Measurements from ENCODE around the gene TEKT3.

Gene TEKT3

DNA sequence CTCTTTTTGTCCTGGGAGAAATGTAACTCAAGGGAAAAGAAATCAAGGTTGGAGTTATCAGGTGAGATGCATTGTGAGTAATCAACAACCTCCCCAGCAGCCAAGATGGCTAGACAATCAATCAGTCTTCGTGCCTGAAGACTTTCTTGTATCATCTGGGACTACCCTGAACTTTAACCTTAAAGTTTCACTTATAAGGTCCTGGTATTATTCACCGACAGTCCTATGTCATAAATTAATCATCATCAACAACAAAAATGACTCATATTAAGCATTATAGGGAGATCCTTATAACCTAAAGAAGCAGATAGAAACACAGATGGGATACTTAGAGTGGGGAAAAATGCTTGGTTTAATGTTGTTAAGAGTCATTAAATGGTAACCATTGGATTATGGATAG, 7.7 kb upstream of the TEKT3 start:
- DNase-seq (ENCODE audit: low spot score), result no peak

DNA sequence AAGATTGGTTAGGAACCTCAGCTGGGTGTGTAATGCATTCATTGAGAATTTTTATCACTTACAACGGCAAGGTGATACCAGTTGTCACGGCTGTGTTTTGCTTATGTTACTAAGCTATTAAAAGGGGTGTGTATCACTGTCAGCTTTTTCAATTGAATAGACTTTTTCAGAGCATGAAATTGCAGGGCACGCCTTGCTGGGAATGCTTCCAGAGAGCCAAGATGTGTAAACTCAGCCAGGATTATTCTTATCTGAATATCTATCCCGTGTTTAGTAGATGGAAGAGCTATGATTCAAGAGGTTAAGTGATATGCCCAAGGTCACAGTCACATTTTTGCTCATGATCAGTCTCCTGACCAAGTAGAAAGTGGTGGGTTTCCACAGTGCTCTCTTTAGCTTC, 6.6 kb upstream of the TEKT3 start:
- DNase-seq (ENCODE audit: low spot score), result no peak

DNA sequence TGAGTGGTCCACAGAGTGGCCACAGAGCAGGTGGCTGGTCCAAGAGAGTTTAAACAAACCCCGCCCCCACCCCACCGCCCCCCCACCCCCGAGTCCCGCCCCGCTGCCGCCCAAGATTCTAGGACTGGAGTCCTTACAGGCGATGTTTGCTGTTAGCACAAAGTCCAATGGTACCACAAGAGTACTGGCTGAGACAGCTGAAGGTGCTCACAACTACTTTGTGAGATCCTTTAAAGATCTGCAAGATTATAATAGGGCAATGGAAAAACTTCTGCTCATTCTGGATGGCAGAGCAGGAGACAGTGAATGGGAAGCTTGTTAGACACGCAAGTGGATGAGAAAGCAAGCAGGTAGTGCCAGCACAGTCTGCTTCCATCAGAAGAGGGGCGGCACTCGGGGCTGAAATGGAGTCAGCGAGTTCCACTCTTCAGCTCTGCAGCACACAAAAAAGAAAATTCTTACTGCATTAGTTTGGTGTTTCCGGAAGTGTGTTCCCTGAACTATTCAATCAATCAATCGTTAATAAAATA, 4.7 kb upstream of the TEKT3 start:
- DNase-seq (ENCODE audit: low spot score), result no peak

DNA sequence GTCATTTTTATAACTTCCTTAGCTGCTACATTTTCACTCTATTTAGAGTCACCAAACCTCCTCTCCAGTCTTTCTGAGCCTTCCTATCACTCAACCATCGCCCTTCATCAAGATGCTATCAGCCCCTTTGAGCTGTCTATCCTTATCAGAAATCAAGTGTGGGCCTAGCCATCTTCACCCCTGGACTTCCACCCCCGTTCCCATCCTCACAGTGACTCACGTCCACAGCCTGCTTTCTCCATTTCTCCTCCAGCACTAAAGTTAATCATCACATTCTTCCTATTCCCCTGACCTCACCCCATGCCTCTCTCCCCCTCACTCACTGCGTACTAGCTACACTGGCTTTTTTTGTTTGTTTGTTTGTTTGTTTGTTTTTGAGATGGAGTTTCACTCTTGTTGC, 2.4 kb upstream of the TEKT3 start:
- no peak for DNase-seq (ENCODE audit: low spot score)

DNA sequence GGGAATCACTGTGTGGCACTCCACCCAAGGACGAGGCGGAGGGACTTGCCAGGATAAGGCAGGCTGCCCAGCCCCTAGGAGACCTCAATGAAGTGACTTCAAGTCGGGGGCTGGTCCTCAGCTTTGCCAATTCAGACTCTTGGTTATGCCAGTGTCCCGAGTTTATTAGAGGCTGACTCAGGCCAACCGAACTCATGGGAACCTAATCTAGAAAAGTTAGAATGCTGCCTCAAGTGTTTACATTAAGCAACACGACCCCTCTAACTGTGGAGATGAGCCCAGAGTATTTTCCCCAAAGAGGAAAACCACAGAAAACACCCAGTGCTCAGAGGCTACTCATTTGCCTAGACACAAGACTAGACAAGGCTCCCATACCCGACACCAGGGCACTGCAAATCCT, 1.1 kb upstream of the TEKT3 start:
- DNase-seq (ENCODE audit: low spot score), result no peak

DNA sequence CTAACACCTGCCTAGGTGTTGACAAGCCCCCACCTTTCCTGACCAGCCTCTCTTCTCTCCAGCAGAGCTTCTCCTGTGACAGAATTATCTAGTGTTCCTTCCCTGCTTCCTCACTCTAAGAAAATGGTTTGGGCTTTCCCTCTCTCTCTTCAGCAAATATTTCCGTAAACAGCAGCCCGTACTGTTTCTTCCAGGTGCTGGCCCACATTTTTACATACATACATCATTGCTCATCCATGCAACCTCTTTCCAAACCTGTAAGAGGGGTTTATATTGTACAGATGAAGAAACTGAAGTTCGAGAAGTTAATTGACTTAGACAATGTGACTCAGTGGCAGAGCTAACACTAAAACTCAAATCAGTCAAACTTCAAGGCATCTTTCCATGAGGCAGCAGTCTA, 569 bp upstream of the TEKT3 start:
- DNase-seq (ENCODE audit: low spot score), result no peak

DNA sequence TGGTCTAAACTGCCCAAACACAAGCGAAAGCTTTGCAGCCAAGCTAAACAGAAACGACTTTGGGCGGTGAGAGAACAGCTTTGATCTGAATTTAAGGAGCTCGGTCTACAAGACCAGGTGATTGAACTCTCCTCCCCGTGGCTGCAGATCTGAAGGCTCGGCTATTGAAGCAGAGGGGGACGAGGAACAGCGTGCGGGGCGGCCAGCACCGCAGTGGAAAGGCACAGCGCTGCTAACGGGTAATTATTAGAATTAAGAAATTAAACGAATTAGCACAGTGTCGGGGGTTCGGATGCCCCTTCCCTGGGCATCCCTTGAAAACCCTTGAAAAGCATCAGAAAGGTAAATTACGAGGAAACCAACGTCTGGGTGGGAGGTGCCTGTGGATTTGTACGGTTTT, 431 bp downstream of the TEKT3 start:
- no peak for DNase-seq (ENCODE audit: low spot score)

DNA sequence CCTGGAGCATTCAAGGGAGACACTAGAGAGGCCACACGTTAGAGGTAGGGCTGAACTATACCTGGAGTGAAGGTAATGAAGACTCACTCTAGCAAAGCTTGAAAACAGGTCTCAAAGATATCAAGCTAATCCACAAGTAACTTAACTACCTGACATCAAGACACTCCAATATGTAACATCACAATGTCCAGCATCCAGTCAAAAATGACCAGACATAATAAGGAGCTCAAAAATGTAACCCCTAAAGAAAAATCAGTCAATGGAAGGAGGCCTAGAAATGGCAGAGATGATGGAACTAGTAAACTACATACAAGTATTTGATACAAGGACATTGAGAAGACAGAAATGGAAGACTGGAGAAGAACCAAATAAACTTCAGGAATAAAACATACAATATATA, 6.0 kb downstream of the TEKT3 start:
- DNase-seq (ENCODE audit: low spot score), result no peak

DNA sequence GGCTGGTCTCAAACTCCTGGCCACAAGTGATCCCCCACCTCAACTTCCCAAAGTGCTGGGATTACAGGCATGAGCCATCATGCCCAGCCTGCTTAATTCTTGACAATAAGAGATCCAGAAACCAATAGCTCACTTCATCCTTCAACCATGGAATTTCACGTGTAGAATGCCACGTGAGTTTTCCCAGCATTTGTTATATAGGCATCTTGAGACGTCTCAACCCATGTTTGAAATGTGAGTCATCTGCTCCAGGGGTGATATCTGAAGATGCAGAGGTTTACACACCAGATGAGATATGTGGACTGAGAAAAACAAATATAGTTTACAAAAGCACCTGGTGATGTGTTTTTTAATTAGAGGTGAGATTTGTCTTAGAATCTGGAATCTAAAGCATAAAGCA, 7.1 kb downstream of the TEKT3 start:
- no peak for DNase-seq (ENCODE audit: low spot score)

DNA sequence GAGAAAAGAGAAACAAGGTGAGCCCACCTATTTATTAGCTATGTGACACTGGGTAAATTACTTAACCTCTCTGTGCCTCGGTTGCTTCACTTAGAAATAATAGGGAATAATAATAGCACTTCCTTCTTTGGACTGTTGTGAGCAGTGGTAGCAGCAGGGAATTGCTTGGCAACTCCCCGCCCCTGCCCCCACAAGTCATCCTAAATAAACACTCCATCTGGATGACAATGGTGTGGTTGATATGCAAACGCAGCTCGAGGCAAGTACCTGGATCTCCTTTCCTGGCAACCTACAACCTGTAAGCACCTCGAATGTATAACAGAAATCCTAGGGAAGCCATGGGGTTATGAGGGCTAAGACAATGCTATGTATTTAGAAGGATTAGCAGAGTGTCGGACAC, 9.1 kb downstream of the TEKT3 start:
- DNase-seq (ENCODE audit: low spot score), result no peak

DNA sequence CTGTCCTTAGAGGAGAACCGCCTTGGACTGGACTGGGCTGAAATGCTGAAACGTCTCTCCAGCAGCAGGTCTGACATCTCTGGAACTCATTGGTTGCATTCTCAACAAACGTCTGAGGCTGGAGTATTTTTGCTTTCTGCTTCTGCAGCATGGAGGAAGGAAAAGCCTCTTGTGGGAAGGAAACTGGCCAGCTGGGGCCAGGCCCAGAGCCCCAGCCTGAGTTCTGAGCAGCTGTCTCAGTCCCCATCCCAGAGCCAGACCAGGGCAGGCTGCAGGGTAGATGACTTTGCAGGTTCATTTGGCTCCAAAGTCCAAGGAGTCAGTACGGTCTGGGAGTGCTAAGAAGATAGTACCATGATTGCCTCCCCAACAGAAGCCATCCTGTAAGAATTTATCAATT, 18.3 kb downstream of the TEKT3 start:
- DNase-seq (ENCODE audit: low spot score), result no peak

DNA sequence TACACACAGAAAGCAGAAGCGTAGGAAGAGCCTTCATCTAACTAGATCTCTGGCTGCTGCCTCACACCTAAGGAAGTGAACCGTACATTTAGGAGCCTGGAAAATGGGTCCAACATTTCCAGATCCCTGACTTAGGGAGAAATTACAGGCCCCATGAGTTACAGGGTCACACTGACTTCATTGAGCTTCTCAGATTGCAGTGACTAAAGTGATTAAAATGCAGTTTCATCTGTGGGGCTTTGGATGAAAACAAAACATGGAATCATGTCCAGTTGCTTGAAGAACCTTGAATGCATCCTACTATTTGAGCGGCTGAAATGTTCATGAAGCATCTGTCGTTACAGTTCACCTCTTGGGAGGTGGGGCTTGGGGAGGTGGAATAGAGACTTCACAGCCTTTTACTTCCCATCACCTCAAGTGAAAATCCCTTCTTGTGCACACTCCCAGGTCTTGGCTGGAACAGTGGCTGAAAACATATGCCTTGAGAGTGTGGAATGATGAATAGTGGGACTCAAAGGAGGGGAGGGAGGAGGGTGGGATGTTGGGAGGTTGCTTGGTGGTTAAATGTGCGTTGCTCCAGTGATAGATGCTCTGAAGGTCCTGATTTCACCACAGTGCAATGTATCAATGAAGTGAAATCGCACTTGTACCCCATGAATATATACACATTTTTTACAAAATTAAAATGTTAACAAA, 19.7 kb downstream of the TEKT3 start:
- DNase-seq (ENCODE audit: low spot score), result no peak

DNA sequence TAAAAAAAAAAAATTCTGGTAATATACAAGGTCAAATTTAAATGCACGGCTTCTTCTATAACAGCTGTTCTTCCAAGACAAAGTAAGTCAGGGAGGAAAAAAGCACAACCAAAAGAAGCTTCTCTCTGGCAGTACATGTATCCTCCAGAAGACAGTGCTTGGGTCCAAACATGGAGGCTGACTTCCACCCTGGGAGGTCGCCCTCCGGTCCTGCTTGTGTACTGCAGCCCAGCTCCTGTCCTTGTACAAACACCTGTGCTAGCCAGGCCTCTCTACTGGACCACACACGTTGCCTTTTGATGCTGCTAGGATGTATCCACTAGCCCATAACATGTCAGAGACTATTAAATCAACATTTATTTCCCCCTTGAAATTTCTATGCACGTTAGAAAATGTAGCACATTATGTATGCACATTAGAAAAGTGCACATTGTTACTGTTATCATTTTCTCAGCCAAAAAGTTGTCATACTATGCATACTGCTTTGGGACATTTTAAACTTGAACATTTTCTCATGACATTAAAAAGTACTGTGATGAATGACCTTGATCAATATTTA, 21.9 kb downstream of the TEKT3 start:
- no peak for DNase-seq (ENCODE audit: low spot score)

DNA sequence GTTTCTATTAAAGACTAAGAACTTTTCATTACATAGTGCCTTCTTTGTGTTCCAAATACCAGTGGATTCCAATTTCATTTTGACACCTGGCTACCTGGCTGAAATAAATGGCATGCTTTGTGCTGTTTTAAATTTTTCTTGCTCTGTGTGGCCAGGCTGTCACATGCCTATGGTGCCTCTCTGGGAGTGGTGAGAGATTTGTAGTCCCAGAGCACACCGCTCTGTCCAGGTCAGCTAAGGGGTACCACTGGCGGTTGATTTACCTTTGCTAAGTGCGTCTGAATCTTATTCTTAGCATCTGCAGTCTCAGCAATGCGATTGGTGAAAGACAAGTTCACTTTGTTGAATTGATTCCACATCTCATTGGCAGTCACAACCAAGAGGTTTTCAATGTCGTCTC, 29.4 kb downstream of the TEKT3 start:
- DNase-seq (ENCODE audit: low spot score), result no peak

DNA sequence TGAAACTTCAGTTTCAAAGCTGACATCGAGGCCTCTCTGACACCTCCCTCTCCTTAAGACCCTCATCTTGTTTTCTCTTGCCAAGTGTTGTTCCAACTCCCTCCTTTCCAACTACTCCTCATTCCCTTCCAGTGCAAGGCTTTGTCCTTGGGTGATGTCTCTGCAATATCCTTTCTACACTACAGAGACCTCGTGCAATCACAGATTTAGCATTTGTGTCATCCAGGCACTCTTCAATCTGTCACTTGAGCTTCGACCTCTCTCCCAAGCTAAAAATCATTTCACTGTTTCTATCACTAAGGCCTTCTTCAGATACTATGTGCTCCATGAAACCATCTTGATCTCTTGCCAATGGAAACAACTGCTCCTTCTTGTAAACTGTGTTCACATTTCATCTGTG, 31.6 kb downstream of the TEKT3 start:
- no peak for DNase-seq (ENCODE audit: low spot score)

DNA sequence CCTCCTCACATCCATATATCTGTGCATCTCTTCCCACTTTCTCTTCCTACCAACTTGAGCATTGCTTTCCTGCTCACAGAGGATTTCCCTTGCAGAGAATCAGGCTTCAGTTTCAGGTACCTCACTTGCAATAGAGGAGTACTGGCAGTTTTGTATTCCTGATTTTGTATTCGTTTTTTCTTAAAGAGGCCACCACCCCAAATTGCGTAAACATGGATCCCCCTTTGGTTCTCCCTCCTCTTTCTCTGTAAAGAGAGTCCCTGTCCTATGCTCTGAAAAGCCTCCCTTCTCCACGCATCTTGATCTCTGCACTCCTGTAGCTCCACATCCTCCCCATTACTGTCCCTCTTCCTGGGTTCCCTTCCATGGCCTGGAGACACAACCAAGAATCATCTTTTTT, 32.2 kb downstream of the TEKT3 start:
- no peak for DNase-seq (ENCODE audit: low spot score)

DNA sequence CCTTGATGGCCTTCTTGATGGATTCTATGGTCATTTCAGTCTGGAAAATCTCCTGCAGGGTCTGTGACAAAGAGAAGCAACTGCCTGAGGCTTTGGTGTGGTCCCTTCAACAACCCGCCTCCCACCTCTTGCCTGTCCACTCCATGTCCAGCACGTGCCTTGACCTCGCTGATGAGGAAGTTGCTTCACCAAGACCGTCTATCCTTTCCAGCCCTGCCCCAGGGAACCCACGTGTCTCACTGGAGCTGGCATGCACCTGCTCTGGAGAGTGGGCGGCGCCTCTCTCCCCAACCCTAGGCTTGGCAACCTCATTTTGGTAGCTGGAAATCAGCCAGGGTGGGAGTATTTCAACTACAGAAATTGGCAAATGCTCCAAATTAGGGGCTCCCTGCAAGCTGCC, 32.6 kb downstream of the TEKT3 start:
- DNase-seq (ENCODE audit: low spot score), result no peak

DNA sequence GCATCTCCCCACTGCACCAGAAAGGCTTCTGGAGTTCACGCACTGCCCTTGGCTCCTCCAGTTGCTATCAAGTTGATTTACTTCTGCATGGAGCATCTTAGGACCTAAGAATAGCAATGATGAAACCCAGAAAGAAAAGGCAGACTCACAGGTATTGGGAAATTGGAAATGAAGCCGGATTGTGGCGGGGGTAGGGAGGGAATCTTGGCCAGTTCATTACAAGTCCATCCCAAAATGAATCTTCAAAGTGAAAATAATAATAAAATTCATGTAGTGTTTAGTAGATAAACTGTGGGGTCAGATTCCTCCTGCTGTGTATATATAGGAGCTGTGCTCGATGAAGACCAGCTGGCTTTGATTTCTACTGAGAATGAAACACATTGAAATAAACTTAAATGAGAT, 33.7 kb downstream of the TEKT3 start:
- no peak for DNase-seq (ENCODE audit: low spot score)

DNA sequence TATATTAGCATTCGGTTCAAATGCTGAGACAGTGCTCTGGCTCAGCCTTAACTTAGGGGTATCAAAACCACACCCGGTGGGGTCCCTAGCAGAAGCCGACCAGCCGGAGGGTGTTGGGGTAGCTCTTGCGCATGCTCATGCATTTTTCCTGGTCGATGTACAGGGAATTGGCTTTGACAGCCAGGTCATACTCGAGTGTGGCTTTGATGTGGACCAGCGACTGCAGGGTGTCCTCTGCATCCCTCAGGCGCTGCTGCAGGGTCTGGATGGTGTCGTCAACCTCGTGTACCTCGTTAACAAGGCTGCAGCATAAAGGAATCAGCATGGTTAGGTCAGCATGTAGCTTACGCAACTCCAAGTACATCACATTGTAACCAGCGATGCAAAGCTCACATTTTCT, 37.5 kb downstream of the TEKT3 start:
- DNase-seq (ENCODE audit: low spot score), result no peak

DNA sequence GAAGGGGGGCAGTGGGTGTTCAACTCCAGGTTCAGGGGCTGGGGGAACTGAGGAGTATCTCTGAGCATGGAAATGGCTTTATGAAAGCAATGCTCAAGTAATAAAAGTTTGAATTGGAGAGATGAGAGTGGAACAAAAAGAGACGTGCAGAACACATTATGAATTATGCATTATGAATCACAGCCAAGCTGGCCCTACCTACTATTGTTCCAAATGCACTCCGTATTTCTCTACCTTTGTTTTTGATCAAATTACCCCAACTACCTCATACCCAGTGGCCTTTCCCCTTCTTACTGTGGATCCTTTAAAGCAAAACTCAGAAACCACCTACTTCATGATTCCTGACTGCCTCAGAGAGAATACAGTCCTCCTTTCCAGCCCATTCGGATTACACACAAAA, 38.1 kb downstream of the TEKT3 start:
- no peak for DNase-seq (ENCODE audit: low spot score)

DNA sequence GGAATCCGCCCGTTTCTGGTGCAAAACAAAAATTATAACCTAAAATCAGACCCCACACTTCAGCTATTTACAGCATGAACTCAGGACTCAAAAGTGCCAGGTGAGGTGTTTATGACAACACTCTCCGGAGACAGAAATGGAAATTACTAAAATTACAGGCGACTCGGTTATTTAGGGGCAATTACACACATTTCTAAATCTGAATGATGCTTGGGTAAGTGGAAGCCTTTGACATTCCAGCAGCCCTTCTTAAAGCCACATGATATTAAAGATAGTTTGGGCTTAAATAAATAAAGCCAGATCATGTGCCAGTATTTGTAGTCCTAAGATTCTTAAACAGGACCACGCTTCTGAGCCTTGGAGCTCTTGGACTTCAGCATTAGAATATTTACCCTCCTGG, 39.6 kb downstream of the TEKT3 start:
- DNase-seq (ENCODE audit: low spot score), result no peak

DNA sequence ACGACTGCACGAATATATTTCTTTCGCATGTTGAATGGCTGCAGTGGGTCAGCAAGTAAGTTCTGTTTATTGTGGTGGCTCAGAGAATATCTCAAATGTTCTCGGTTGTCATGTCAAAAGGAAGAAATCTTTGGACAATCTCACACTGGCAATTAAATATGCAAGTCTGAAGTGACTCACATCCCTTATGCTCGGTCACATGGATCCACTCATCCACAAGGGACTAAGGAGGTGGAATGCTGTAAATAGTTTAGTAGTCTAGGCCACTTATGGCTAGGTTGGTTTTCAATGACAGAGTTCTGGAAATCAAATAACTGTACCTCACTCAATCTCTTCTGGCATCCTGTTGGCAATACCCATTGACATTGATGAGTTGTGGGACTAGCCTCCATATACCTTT, 43.2 kb downstream of the TEKT3 start:
- no peak for DNase-seq (ENCODE audit: low spot score)

DNA sequence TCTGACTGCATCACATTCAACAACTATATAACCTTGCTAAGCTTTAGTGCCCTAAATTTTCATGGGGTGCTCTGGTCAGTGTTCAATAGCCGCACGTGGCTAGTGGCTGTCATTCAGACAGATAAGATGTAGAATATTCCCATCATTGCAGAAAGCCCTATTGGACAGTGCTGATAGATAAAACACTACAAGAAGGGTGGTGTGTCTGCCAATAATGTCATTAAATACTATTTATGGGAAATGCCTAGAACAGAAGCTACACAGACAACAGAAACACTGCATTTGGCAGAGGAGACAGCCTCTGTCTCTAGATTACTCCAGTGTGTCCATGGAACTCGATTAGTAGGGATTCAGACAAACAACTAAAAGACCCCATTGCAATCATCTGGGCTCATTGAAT, 47.8 kb downstream of the TEKT3 start:
- DNase-seq (ENCODE audit: low spot score), result no peak

DNA sequence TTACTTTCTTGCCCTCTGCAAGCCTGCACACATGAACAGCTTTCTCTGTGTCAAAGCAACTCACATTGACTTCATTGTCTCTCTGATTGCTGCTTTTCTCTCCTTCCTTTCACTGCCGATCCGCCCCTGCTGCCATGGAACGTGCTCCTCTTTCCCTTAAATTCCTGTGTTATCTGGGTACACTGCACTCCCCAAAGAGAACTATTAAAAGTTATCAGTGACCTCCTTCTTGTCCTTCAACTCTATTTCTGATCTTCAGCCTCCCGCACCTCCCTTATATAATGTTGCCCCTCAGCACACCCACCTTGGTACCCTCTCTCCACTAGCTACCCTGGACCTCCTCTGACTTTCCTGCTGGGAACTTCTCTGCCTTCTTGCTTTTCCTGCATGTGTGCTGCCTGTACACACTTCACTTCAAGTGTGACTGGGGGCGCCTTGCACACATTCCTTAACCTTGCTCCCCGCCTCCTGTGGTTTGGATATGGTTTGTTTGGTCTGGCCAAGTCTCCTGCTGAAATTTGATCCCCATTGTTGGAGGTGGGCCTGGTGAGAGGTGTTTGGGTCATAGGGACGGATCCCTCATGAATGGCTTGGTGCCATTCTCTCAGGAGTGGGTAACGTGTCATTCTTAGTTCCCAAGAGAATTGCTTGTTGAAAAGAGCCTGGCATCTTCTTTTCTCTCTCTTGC, 49.6 kb downstream of the TEKT3 start:
- DNase-seq (ENCODE audit: low spot score), result no peak
